ENCODE data around the gene CDT1.

Gene CDT1

GRCh38 chr16:88834670-88835069 is 31.1 kb downstream of the CDT1 start:
- Histone ChIP-seq H2AK5ac (ENCODE audit: low read length, severe bottlenecking) (no peak overlapping the region), H2BK12ac (ENCODE audit: low read length in 2 of 2) (no peak overlapping the region), H3K36me3 (ENCODE audit: control insufficient read depth in 1 of 2, insufficient read depth in 2 of 2, low read depth in 1 of 2, low read length in 2 of 2) (peaks cover 35 to 65% of the 10 kb centered on the region in 2 experiments), H3K27ac (ENCODE audit: low read length, poor library complexity, severe bottlenecking) (no peak overlapping the region), H3K4ac (ENCODE audit: low read depth in 1 of 2, low read length in 2 of 2) (no peak overlapping the region), H3K14ac (ENCODE audit: low read length in 2 of 2) (no peak overlapping the region), H3K27me3 (ENCODE audit: control insufficient read depth in 1 of 2, insufficient read depth in 1 of 2, low read length in 2 of 2) (no peaks in the 10 kb centered on the region), H2AFZ (ENCODE audit: low read depth, low read length) (no peak overlapping the region), H4K8ac (ENCODE audit: low read length) (no peak overlapping the region), H3K4me2 (ENCODE audit: low read length, poor library complexity, severe bottlenecking) (no peak overlapping the region), H4K91ac (ENCODE audit: low read length) (no peak overlapping the region), H2BK15ac (ENCODE audit: low read depth, poor library complexity, severe bottlenecking) (no peak overlapping the region), H3K18ac (ENCODE audit: low read depth in 1 of 2, low read length in 2 of 2) (no peak overlapping the region), H3K4me3 (ENCODE audit: insufficient read depth in 1 of 2, low read depth in 1 of 2, low read length in 2 of 2) (no peak overlapping the region), H2BK5ac (ENCODE audit: low read depth, low read length, poor library complexity, severe bottlenecking) (no peak overlapping the region), H3K23ac (ENCODE audit: low read length in 2 of 2) (no peak overlapping the region), H2BK120ac (ENCODE audit: low read depth, low read length) (no peak overlapping the region), H3K79me1 (replicated peaks; ENCODE audit: low read length, poor library complexity, severe bottlenecking) (no peaks in the 10 kb centered on the region), H3K9me3 (ENCODE audit: control insufficient read depth, low read length) (no peaks in the 10 kb centered on the region), H3K9ac (ENCODE audit: low read length) (no peak overlapping the region), H3K4me1 (ENCODE audit: control insufficient read depth, insufficient read depth, low read depth, low read length) (peaks cover 12% of the 10 kb centered on the region)
- DNase-seq = no peak
- 95% methylated on average over 12 of the region's 13 CpGs for WGBS

GRCh38 chr16:88835383-88835782 is 31.8 kb downstream of the CDT1 start:
- Histone ChIP-seq H3K9me3 (ENCODE audit: control insufficient read depth, low read length) (no peaks in the 10 kb centered on the region), H2BK120ac (ENCODE audit: low read depth, low read length) (no peak overlapping the region), H3K9ac (ENCODE audit: low read length) (no peak overlapping the region), H3K14ac (ENCODE audit: low read length in 2 of 2) (no peak overlapping the region), H3K4me1 (ENCODE audit: control insufficient read depth, insufficient read depth, low read depth, low read length) (peaks cover 12% of the 10 kb centered on the region), H3K27ac (ENCODE audit: low read length, poor library complexity, severe bottlenecking) (no peak overlapping the region), H4K91ac (ENCODE audit: low read length) (no peak overlapping the region), H3K27me3 (ENCODE audit: control insufficient read depth in 1 of 2, insufficient read depth in 1 of 2, low read length in 2 of 2) (no peaks in the 10 kb centered on the region), H3K36me3 (ENCODE audit: control insufficient read depth in 1 of 2, insufficient read depth in 2 of 2, low read depth in 1 of 2, low read length in 2 of 2) (peaks cover 42 to 67% of the 10 kb centered on the region in 2 experiments), H2BK15ac (ENCODE audit: low read depth, poor library complexity, severe bottlenecking) (no peak overlapping the region), H2AFZ (ENCODE audit: low read depth, low read length) (no peak overlapping the region), H4K8ac (ENCODE audit: low read length) (no peak overlapping the region), H3K4ac (ENCODE audit: low read depth in 1 of 2, low read length in 2 of 2) (no peak overlapping the region), H2BK12ac (ENCODE audit: low read length in 2 of 2) (no peak overlapping the region), H3K79me1 (replicated peaks; ENCODE audit: low read length, poor library complexity, severe bottlenecking) (no peaks in the 10 kb centered on the region), H3K18ac (ENCODE audit: low read depth in 1 of 2, low read length in 2 of 2) (no peak overlapping the region), H2AK5ac (ENCODE audit: low read length, severe bottlenecking) (no peak overlapping the region), H3K23ac (ENCODE audit: low read length in 2 of 2) (no peak overlapping the region), H3K4me3 (ENCODE audit: insufficient read depth in 1 of 2, low read depth in 1 of 2, low read length in 2 of 2) (no peak overlapping the region), H2BK5ac (ENCODE audit: low read depth, low read length, poor library complexity, severe bottlenecking) (no peak overlapping the region), H3K4me2 (ENCODE audit: low read length, poor library complexity, severe bottlenecking) (no peak overlapping the region)
- DNase-seq = no peak
- WGBS = 89% methylated on average over 11 of the region's 11 CpGs

- no peak overlapping the region for H3K9ac ChIP-seq (ENCODE audit: low read length)
- H3K4ac ChIP-seq (ENCODE audit: low read depth in 1 of 2, low read length in 2 of 2) = no peak overlapping the region
- no peak overlapping the region for H2AK5ac ChIP-seq (ENCODE audit: low read length, severe bottlenecking)
- peaks cover 12% of the 10 kb centered on the region for H3K4me1 ChIP-seq (ENCODE audit: control insufficient read depth, insufficient read depth, low read depth, low read length)
- no peak overlapping the region for H3K4me3 ChIP-seq (ENCODE audit: insufficient read depth in 1 of 2, low read depth in 1 of 2, low read length in 2 of 2)
- WGBS = 95% methylated on average over 32 of the region's 33 CpGs
- H3K27me3 ChIP-seq (ENCODE audit: control insufficient read depth in 1 of 2, insufficient read depth in 1 of 2, low read length in 2 of 2) = no peaks in the 10 kb centered on the region
- no peak overlapping the region for H3K23ac ChIP-seq (ENCODE audit: low read length in 2 of 2)
- H2BK120ac ChIP-seq (ENCODE audit: low read depth, low read length) = no peak overlapping the region
- peaks cover 46 to 67% of the 10 kb centered on the region in 2 experiments for H3K36me3 ChIP-seq (ENCODE audit: control insufficient read depth in 1 of 2, insufficient read depth in 2 of 2, low read depth in 1 of 2, low read length in 2 of 2)
- H3K18ac ChIP-seq (ENCODE audit: low read depth in 1 of 2, low read length in 2 of 2) = no peak overlapping the region
- H4K8ac ChIP-seq (ENCODE audit: low read length) = no peak overlapping the region
- no peak overlapping the region for H4K91ac ChIP-seq (ENCODE audit: low read length)
- no peak overlapping the region for H3K27ac ChIP-seq (ENCODE audit: low read length, poor library complexity, severe bottlenecking)
- H2BK15ac ChIP-seq (ENCODE audit: low read depth, poor library complexity, severe bottlenecking) = no peak overlapping the region
- no peaks in the 10 kb centered on the region for H3K79me1 ChIP-seq (replicated peaks; ENCODE audit: low read length, poor library complexity, severe bottlenecking)
- H2BK5ac ChIP-seq (ENCODE audit: low read depth, low read length, poor library complexity, severe bottlenecking) = no peak overlapping the region
- no peak overlapping the region for H2BK12ac ChIP-seq (ENCODE audit: low read length in 2 of 2)
- no peak for DNase-seq
- no peak overlapping the region for H2AFZ ChIP-seq (ENCODE audit: low read depth, low read length)
- no peaks in the 10 kb centered on the region for H3K9me3 ChIP-seq (ENCODE audit: control insufficient read depth, low read length)
- H3K4me2 ChIP-seq (ENCODE audit: low read length, poor library complexity, severe bottlenecking) = no peak overlapping the region
- H3K14ac ChIP-seq (ENCODE audit: low read length in 2 of 2) = no peak overlapping the region
Measured at GRCh38 chr16:88835818-88836217, 32.2 kb downstream of the CDT1 start.

- WGBS = 95% methylated on average over 17 of the region's 17 CpGs
- H3K4me3 ChIP-seq (ENCODE audit: insufficient read depth in 1 of 2, low read depth in 1 of 2, low read length in 2 of 2) = no peak overlapping the region
- H2BK15ac ChIP-seq (ENCODE audit: low read depth, poor library complexity, severe bottlenecking) = no peak overlapping the region
Measured at GRCh38 chr16:88836791-88837190, 33.2 kb downstream of the CDT1 start.

More at GRCh38 chr16:88836791-88837190, 33.2 kb downstream of the CDT1 start:
- Histone ChIP-seq H3K9me3 (ENCODE audit: control insufficient read depth, low read length) (no peaks in the 10 kb centered on the region), H2AK5ac (ENCODE audit: low read length, severe bottlenecking) (no peak overlapping the region), H2BK5ac (ENCODE audit: low read depth, low read length, poor library complexity, severe bottlenecking) (no peak overlapping the region), H3K14ac (ENCODE audit: low read length in 2 of 2) (no peak overlapping the region), H3K27ac (ENCODE audit: low read length, poor library complexity, severe bottlenecking) (no peak overlapping the region), H3K4me1 (ENCODE audit: control insufficient read depth, insufficient read depth, low read depth, low read length) (peaks cover 10% of the 10 kb centered on the region), H3K18ac (ENCODE audit: low read depth in 1 of 2, low read length in 2 of 2) (no peak overlapping the region), H3K36me3 (ENCODE audit: control insufficient read depth in 1 of 2, insufficient read depth in 2 of 2, low read depth in 1 of 2, low read length in 2 of 2) (peaks cover 48 to 74% of the 10 kb centered on the region in 2 experiments), H3K27me3 (ENCODE audit: control insufficient read depth in 1 of 2, insufficient read depth in 1 of 2, low read length in 2 of 2) (no peaks in the 10 kb centered on the region), H3K23ac (ENCODE audit: low read length in 2 of 2) (no peak overlapping the region), H2BK12ac (ENCODE audit: low read length in 2 of 2) (no peak overlapping the region), H4K91ac (ENCODE audit: low read length) (no peak overlapping the region), H2AFZ (ENCODE audit: low read depth, low read length) (no peak overlapping the region), H4K8ac (ENCODE audit: low read length) (no peak overlapping the region), H2BK120ac (ENCODE audit: low read depth, low read length) (no peak overlapping the region), H3K4ac (ENCODE audit: low read depth in 1 of 2, low read length in 2 of 2) (no peak overlapping the region), H3K4me2 (ENCODE audit: low read length, poor library complexity, severe bottlenecking) (no peak overlapping the region), H3K79me1 (replicated peaks; ENCODE audit: low read length, poor library complexity, severe bottlenecking) (peaks cover 7% of the 10 kb centered on the region), H3K9ac (ENCODE audit: low read length) (no peak overlapping the region)
- no peak for DNase-seq

All from mesenchymal stem cell (in vitro differentiated cells and primary cell).